ENCODE data around the gene OR5W2. TPM values are rescaled to one million over a fixed set of nuclear protein-coding genes. Genes with fewer than 3 reads are reported as not detected.
"Not testable (repeated sequence)": the region's sequence is repeated elsewhere in the genome, so short reads cannot be mapped to it uniquely, and the experiment has no call there.

Gene OR5W2
- not detected in 2 replicates for total RNA-seq

DNA sequence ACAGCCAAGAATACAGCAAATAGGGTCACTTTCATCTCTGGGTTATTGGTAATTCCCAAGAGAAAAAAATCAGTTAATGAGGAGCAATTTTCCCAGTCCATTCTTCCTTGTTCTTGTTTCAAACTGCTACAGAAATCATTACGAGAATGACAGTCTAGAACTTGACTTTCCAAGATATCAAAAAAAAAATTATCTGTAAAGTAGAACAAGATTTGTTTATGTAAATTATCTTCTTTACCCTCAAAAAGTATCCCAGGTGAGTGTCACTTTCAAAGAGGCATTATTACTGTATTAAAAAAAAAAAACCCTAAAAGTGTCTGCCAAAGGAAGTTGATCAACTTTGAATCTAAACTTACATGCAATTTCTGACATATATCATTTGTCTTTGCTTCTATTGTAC lies at the start of gene OR5W2:
TSS of gene OR5W2 (minus strand) at position 101 of the 400 bp plus-strand sequence. CDS start at position 101, 0 bp downstream.
- no peak for DNase-seq (ENCODE audit: low read depth in 2 of 2)

DNA sequence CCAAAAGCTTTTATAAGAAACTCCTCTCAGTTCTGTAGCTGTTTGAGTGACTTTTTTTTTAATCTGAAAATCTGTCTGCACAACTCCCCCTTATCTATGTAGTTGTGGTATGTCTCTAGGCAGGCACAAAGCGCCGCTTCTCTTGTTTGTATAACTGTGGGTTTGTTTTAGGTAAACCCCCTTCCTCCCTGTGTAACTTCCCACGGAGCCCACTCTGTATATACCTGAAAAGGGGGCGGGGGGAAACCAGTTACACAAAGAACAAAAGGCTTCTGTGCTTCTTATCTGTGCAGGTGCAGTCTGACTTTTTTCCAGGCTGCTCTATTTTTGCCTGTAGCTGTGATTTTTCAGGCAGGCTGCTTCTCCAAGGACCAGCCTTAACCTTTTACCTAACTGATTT lies 42.1 kb upstream of the OR5W2 start:
- no peak for DNase-seq (ENCODE audit: low read depth in 2 of 2)

- no peak for DNase-seq (ENCODE audit: low read depth in 2 of 2)
Measured at GRCh38 chr11:55949330-55949729, 34.9 kb upstream of the OR5W2 start.

DNA sequence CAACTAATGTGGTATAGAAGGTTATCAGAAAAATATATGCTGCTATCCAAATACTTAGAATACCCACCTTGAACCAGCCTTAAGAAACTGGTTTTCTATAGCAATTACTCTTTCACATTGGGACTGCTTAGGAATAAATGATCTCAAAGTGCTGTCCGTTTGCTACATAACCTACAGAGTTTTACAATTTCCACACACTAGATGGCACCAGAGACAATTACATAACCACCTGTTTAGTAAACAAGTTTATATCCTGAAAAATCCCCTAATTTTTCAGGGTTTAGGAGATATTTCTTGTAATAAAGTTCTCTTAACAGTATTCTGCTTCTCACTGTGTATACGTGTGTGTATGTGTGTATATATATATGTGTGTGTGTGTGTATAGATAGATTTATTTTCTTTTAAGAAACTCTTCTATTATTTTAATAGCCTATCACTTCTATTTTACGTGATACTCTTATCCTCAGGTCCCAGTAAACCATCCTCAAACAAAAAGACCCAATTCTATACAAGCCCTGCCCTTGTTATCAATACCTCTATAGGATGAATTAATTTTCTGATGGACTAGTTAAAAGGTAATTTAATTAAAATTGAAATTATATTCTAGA lies 28.5 kb upstream of the OR5W2 start:
- peak; percentile 36 to 43 for DNase-seq (ENCODE audit: low read depth in 2 of 2)

DNA sequence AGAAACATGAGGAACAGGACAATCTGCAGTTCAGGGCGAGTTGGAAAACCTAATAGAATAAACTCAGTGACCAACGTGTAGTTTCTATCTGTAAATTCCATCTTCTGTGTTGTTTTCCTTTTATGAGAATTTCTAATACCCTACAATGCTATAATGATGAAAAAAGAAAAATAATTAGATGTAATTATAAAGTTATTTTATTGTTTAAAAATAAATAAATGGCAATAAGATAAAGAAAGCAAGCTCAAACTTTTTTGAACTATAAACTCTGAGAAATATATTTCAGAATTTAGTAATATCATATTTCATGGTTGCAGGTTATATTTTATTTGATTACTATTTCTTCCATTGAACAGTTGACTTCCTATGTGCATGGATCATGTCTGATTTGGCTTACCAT lies 21.9 kb upstream of the OR5W2 start, which contains the start of gene OR5I1:
TSS of gene OR5I1 (minus strand) at position 101 of the 400 bp plus-strand sequence. CDS start at position 101, 0 bp downstream.
- DNase-seq (ENCODE audit: low read depth in 2 of 2), result no peak

GRCh38 chr11:55920537-55920936 lies 6.2 kb upstream of the OR5W2 start:
- DNase-seq (ENCODE audit: low read depth in 2 of 2), result no peak

GRCh38 chr11:55902308-55902707 lies 12.1 kb downstream of the OR5W2 start:
- no peak for DNase-seq (ENCODE audit: low read depth in 2 of 2)

- DNase-seq (ENCODE audit: low read depth in 2 of 2), result no peak
Measured at GRCh38 chr11:55895216-55895615, 19.2 kb downstream of the OR5W2 start.

DNA sequence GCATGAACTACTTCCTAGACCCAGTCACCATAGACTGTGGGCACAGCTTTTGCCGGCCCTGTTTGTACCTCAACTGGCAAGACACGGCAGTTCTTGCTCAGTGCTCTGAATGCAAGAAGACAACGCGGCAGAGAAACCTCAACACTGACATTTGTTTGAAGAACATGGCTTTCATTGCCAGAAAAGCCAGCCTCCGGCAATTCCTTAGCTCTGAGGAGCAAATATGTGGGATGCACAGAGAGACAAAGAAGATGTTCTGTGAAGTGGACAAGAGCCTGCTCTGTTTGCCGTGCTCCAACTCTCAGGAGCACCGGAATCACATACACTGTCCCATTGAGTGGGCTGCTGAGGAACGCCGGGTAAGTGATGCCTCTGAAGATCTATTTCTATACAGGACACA lies 28.9 kb downstream of the OR5W2 start:
- not testable (repeated sequence) for DNase-seq (ENCODE audit: low read depth in 2 of 2)

DNA sequence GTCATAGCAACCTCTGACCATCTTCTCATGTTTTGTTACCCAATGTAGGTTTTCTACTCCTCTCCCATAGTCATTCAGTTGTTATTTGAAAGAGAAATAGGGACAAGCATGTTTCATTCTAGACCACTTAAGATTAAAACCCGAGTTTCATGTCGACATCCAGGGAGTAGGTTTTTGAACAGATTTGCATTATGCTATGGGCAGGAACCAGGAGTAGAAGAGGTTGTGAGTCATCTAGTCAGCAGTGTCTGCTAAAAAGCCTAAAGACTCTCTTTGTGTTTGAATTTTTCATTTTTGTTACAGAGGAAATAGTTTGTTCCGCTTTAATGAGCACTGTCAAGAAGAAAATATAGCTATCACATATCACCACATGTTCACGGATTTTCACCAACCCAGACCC lies 29.4 kb downstream of the OR5W2 start:
- not testable (repeated sequence) for DNase-seq (ENCODE audit: low read depth in 2 of 2)

GRCh38 chr11:55882997-55883396 lies 31.4 kb downstream of the OR5W2 start, which contains the start of gene TRIM51:
TRIM51 (plus strand) TSS chr11:55883297; CDS start chr11:55885429, 2,132 bp downstream.
- DNase-seq (ENCODE audit: low read depth in 2 of 2), result not testable (repeated sequence)

- DNase-seq (ENCODE audit: low read depth in 2 of 2), result not testable (repeated sequence)
Measured at GRCh38 chr11:55873146-55873545, 41.2 kb downstream of the OR5W2 start.

- not testable (repeated sequence) for DNase-seq (ENCODE audit: low read depth in 2 of 2)
Measured at GRCh38 chr11:55872731-55873130, 41.7 kb downstream of the OR5W2 start.

DNA sequence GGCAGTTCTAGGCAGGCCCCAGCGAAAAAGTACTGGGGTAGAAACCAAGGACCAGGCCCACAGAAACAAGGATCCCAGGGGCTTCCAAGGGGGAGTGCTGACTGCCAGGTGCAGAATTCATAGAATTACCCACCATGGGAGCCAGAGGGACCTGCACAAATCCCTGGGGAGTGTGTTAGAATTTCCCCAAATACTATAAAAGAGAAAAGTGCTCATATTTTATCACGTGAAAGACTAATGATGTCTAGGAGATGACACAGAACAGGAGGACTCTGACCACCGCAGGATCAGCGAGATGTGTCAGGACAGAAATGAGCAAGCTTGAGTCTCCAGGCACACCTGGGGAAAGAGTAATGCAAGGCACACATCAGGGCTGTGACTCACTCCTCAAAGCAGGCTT lies 47.0 kb downstream of the OR5W2 start:
- not testable (repeated sequence) for DNase-seq (ENCODE audit: low read depth in 2 of 2)

Other genes with a start within 250 kb of the OR5W2 start
- gene OR5D13, start 141.1 kb downstream of the OR5W2 start, total RNA-seq, result not detected in 2 replicates
- gene OR5D14, start 119.0 kb downstream of the OR5W2 start, total RNA-seq, result not detected in 2 replicates
- gene OR5L1, start 103.2 kb downstream of the OR5W2 start, total RNA-seq, result not detected in 2 replicates
- not detected in 2 replicates for gene OR5D18, start 95.0 kb downstream of the OR5W2 start, total RNA-seq
- not detected in 2 replicates for gene OR5L2, start 87.4 kb downstream of the OR5W2 start, total RNA-seq
- gene OR5D16, start 75.8 kb downstream of the OR5W2 start, total RNA-seq, result not detected in 2 replicates
- gene TRIM51, start 31.3 kb downstream of the OR5W2 start, total RNA-seq, result not detected in 2 replicates
- gene OR5I1, start 21.8 kb upstream of the OR5W2 start, total RNA-seq, result not detected in 2 replicates
- gene OR10AG1, start 55.4 kb upstream of the OR5W2 start, total RNA-seq, result not detected in 2 replicates
- gene OR5F1, start 80.0 kb upstream of the OR5W2 start, total RNA-seq, result not detected in 2 replicates
- gene OR5AS1, start 113.1 kb upstream of the OR5W2 start, total RNA-seq, result not detected in 2 replicates
- gene OR8I2, start 178.7 kb upstream of the OR5W2 start, total RNA-seq, result not detected in 2 replicates
- gene OR8H2, start 189.1 kb upstream of the OR5W2 start, total RNA-seq, result not detected in 2 replicates
- gene OR8H3, start 207.8 kb upstream of the OR5W2 start, total RNA-seq, result not detected in 2 replicates
- gene OR8J3, start 225.6 kb upstream of the OR5W2 start, total RNA-seq, result not detected in 2 replicates
- gene OR8K5, start 245.7 kb upstream of the OR5W2 start, total RNA-seq, result not detected in 2 replicates

Measured in lung microvascular endothelial cell (primary cell).